ENCODE data around the gene HOXA1.

DNA sequence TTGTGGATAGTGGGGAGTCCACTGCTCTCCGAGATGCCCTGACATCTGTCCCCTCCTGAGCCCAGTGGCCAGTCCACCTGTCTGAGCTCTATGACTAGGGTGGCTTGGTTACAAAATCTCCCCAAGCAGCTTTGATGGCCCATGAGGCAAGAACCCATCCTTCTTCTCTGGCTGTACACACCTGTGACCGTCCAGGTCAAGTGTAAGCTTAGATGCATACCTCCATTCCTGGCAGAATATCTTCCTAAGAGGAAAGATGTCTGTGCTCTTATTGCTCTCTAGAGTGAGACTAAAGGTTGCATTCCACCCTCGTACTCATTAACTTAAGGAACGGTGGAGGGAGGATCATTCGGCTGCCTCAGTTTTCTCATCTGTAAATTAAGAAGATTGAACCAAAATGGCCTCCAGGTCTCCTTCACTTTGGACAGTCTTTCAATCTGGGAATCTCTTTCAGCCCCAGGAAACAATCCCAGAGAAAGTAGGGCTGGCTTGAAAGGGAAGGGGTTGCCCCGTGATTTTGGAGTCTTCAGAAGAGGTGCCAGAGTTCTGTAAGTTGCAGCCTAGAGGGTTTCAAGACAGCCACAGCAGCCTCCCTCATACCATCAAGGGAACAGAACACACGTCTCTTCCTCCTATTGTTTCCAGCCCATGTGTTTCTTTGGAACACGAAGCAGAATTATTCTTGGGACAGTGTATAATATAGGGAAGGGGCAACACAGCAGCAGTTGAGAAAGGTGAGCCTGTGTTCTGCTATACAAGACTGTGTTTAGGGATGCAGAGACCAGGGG lies 29.3 kb upstream of the HOXA1 start:
- no peak for TF ChIP-seq POLR2A (IDR thresholded peaks at IDR 0.05)
- TF ChIP-seq, protein P1, sequence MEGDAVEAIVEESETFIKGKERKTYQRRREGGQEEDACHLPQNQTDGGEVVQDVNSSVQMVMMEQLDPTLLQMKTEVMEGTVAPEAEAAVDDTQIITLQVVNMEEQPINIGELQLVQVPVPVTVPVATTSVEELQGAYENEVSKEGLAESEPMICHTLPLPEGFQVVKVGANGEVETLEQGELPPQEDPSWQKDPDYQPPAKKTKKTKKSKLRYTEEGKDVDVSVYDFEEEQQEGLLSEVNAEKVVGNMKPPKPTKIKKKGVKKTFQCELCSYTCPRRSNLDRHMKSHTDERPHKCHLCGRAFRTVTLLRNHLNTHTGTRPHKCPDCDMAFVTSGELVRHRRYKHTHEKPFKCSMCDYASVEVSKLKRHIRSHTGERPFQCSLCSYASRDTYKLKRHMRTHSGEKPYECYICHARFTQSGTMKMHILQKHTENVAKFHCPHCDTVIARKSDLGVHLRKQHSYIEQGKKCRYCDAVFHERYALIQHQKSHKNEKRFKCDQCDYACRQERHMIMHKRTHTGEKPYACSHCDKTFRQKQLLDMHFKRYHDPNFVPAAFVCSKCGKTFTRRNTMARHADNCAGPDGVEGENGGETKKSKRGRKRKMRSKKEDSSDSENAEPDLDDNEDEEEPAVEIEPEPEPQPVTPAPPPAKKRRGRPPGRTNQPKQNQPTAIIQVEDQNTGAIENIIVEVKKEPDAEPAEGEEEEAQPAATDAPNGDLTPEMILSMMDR (IDR thresholded peaks at IDR 0.05), result no peak

Measured in esophagus squamous epithelium (tissue), 4 donors.